Subcutaneous adipose tissue (tissue), 4 donors: ENCODE results near the gene ATP9A. TPM values are rescaled to one million over a fixed set of nuclear protein-coding genes. Genes with fewer than 3 reads are reported as not detected.

ENCODE experiments used
- total RNA-seq, 4 donors: library from RNA; depleted of rRNA; stranded (reverse); fragments of >200 nt; gene quantifications; one replicate each; pipeline ENCODE4 v1.1.0, GENCODE V29; 2016
- TF ChIP-seq, protein P1 (sequence below): fragments of 450-650 bp; IDR thresholded peaks from one replicate; pipeline ENCODE4 v1.5.1; 2016; ENCODE audit warnings: low read depth, mild to moderate bottlenecking, control low read depth, antibody characterized with exemption, moderate library complexity

Gene ATP9A
- total RNA-seq, 4 donors from 2014 or later = 77.2 to 128 (median 88.6) TPM

DNA sequence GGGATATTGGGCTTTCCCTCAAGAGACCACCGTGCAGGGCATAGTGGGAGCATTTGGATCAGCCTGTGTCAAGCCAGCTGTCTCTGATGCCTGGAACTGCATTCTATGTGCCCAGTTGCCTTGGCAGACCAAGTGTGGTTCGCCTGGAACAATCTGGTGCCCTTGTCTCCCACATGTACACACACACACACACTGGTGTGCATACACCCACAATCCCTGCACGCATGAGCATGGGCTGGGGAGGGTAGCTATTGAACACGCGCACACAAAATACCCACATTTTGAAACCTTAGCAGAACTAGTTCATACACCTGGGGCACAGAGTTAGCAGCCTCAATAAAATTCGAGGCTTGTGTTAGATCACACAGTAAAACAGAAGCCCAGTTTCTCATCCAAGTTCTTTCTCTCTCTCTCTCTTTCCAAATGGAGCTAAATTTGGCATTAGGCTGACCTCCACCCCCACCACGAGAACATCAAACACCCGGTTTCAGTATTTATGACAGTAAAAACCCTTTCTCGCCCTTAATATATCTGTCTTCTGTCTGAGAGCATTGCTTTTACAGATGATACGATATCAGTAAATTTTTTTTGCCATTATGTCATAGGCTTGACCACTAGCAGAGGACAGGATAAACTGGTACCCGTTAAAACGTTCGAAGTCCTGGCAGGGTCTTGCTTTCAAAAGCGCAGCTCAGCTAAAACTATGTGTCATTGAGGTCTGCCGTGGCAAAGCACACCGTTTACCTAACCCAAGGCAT is 207.5 kb downstream of the ATP9A start:
- TF ChIP-seq, protein P1, sequence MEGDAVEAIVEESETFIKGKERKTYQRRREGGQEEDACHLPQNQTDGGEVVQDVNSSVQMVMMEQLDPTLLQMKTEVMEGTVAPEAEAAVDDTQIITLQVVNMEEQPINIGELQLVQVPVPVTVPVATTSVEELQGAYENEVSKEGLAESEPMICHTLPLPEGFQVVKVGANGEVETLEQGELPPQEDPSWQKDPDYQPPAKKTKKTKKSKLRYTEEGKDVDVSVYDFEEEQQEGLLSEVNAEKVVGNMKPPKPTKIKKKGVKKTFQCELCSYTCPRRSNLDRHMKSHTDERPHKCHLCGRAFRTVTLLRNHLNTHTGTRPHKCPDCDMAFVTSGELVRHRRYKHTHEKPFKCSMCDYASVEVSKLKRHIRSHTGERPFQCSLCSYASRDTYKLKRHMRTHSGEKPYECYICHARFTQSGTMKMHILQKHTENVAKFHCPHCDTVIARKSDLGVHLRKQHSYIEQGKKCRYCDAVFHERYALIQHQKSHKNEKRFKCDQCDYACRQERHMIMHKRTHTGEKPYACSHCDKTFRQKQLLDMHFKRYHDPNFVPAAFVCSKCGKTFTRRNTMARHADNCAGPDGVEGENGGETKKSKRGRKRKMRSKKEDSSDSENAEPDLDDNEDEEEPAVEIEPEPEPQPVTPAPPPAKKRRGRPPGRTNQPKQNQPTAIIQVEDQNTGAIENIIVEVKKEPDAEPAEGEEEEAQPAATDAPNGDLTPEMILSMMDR = no peak

- TF ChIP-seq, protein P1 = no peak
Observed at GRCh38 chr20:51560042-51560441, 208.1 kb downstream of the ATP9A start.

- TF ChIP-seq, protein P1 = no peak
Observed at GRCh38 chr20:51554538-51555165, 213.5 kb downstream of the ATP9A start.

GRCh38 chr20:51553897-51554486 is 214.2 kb downstream of the ATP9A start:
- TF ChIP-seq, protein P1 = no peak

GRCh38 chr20:51551186-51551585 is 217.0 kb downstream of the ATP9A start:
- TF ChIP-seq, protein P1 = no peak

DNA sequence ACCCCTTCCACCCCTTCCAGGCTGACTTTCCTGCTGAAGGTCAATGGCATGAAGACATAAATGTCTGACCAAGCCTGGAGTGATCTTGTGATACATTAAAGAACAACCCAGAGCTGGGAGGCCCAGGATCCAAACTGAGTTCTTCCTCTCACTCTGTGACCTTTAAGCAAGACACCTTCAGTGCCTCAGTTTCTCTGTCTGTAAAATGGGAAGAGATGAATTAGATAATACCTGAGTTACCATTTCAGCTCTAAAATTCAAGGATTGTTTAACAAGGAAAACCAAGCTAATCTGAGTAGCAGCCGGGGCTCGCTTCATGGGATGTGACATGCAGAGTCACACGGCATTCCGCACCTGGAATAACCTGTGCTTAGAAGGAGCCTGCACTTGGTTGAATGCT is 218.7 kb downstream of the ATP9A start:
- TF ChIP-seq, protein P1 = no peak

DNA sequence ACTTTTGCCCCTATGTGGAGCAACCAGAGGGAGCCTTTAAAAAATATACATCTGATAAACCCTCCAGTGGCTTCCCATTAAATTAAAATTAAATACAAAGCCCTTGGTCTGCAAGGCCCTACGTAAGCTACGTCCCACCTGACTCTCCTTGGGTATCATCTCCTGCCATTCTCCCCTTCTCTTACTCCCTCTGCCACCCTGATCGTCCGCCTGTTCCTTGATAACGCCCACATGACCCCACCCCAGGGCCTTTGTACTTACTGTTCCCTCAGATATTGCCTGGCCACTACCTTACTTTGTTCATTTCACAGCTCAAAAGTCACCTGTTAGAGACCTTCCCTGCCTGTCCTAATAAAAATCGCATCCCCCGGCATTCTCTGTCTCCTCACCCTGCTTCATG is 220.2 kb downstream of the ATP9A start:
- TF ChIP-seq, protein P1 = no peak

Other genes starting within 250 kb of the ATP9A start
- 1 to 10 TPM; 2.3 to 7.5 (median 5.8) TPM for gene NFATC2, start 225.7 kb downstream of the ATP9A start, total RNA-seq
- under 1 TPM; 0.22 to 0.75 (median 0.33) TPM for gene SALL4, start 34.1 kb upstream of the ATP9A start, total RNA-seq